Stimulated activated naive CD8-positive, alpha-beta T cell treated with anti-CD3 and anti-CD28 coated beads, Interleukin-15, Interleukin-2, amounts not matched to agents 100 ng/mL and 50 ng/mL, for 24 hours (primary cell): ENCODE measurements around the gene TEKT5.

Source experiments
- H3K27ac Mint-ChIP-seq: one replicate; pipeline ENCODE4 v1.8.0; 2021; ENCODE audit warnings: mild to moderate bottlenecking, mixed read lengths
- H3K27me3 Mint-ChIP-seq: one replicate; pipeline ENCODE4 v1.8.0; 2021; ENCODE audit warnings: mixed read lengths
- H3K36me3 Mint-ChIP-seq: one replicate; pipeline ENCODE4 v1.8.0; 2021; ENCODE audit warnings: low read depth, mixed read lengths
- H3K4me1 Mint-ChIP-seq: one replicate; pipeline ENCODE4 v1.8.0; 2021; ENCODE audit warnings: low read depth, mixed read lengths
- H3K4me3 Mint-ChIP-seq: one replicate; pipeline ENCODE4 v1.8.0; 2021; ENCODE audit warnings: mild to moderate bottlenecking, mixed read lengths
- H3K9me3 Mint-ChIP-seq: one replicate; pipeline ENCODE4 v1.8.0; 2021; ENCODE audit warnings: mixed read lengths

TEKT5 gene

GRCh38 chr16:10601444-10602408 lies 93.0 kb downstream of the TEKT5 start:
- Mint-ChIP-seq H3K27me3 (peaks cover 12% of the 10 kb centered on the region), H3K27ac (peak overlapping the region; percentile 26), H3K4me1 (no peaks in the 10 kb centered on the region), H3K9me3 (no peaks in the 10 kb centered on the region), H3K36me3 (no peaks in the 10 kb centered on the region), H3K4me3 (no peak overlapping the region)

- peaks cover 12% of the 10 kb centered on the region for H3K27me3 Mint-ChIP-seq
- H3K4me3 Mint-ChIP-seq = no peak overlapping the region
- H3K4me1 Mint-ChIP-seq = no peaks in the 10 kb centered on the region
- H3K27ac Mint-ChIP-seq = no peak overlapping the region
- no peaks in the 10 kb centered on the region for H3K36me3 Mint-ChIP-seq
- no peaks in the 10 kb centered on the region for H3K9me3 Mint-ChIP-seq
Measured at GRCh38 chr16:10600782-10601443, 93.8 kb downstream of the TEKT5 start.

- Mint-ChIP-seq H3K27me3 (peaks cover 10% of the 10 kb centered on the region), H3K9me3 (no peaks in the 10 kb centered on the region), H3K27ac (no peak overlapping the region), H3K4me3 (no peak overlapping the region), H3K36me3 (no peaks in the 10 kb centered on the region), H3K4me1 (no peaks in the 10 kb centered on the region)
Measured at GRCh38 chr16:10599626-10600025, 95.1 kb downstream of the TEKT5 start.

- Mint-ChIP-seq H3K27me3 (peaks cover 10% of the 10 kb centered on the region), H3K4me3 (no peak overlapping the region), H3K36me3 (no peaks in the 10 kb centered on the region), H3K27ac (no peak overlapping the region), H3K4me1 (peaks cover 2% of the 10 kb centered on the region), H3K9me3 (no peaks in the 10 kb centered on the region)
Measured at GRCh38 chr16:10598157-10598556, 96.6 kb downstream of the TEKT5 start.

GRCh38 chr16:10597187-10597601 lies 97.5 kb downstream of the TEKT5 start:
- Mint-ChIP-seq H3K4me3 (no peak overlapping the region), H3K27me3 (peaks cover 6% of the 10 kb centered on the region), H3K36me3 (no peaks in the 10 kb centered on the region), H3K9me3 (no peaks in the 10 kb centered on the region), H3K4me1 (peaks cover 2% of the 10 kb centered on the region), H3K27ac (peak overlapping the region; percentile 8)

GRCh38 chr16:10594312-10594950 lies 100.3 kb downstream of the TEKT5 start:
- Mint-ChIP-seq H3K36me3 (no peaks in the 10 kb centered on the region), H3K9me3 (no peaks in the 10 kb centered on the region), H3K4me1 (peaks cover 2% of the 10 kb centered on the region), H3K27me3 (peaks cover 6% of the 10 kb centered on the region), H3K27ac (no peak overlapping the region), H3K4me3 (no peak overlapping the region)

GRCh38 chr16:10592611-10593010 lies 102.1 kb downstream of the TEKT5 start:
- Mint-ChIP-seq H3K27ac (no peak overlapping the region), H3K36me3 (no peaks in the 10 kb centered on the region), H3K27me3 (peaks cover 13% of the 10 kb centered on the region), H3K4me3 (no peak overlapping the region), H3K4me1 (peaks cover 2% of the 10 kb centered on the region), H3K9me3 (no peaks in the 10 kb centered on the region)

GRCh38 chr16:10590342-10590741 lies 104.4 kb downstream of the TEKT5 start:
- Mint-ChIP-seq H3K27me3 (peaks cover 11% of the 10 kb centered on the region), H3K36me3 (no peaks in the 10 kb centered on the region), H3K4me3 (no peak overlapping the region), H3K27ac (no peak overlapping the region), H3K4me1 (peaks cover 2% of the 10 kb centered on the region), H3K9me3 (no peaks in the 10 kb centered on the region)

GRCh38 chr16:10589109-10589508 lies 105.6 kb downstream of the TEKT5 start:
- Mint-ChIP-seq H3K4me1 (no peaks in the 10 kb centered on the region), H3K27me3 (peaks cover 11% of the 10 kb centered on the region), H3K9me3 (no peaks in the 10 kb centered on the region), H3K27ac (no peak overlapping the region), H3K4me3 (no peak overlapping the region), H3K36me3 (no peaks in the 10 kb centered on the region)

- Mint-ChIP-seq H3K27me3 (peaks cover 23% of the 10 kb centered on the region), H3K4me1 (no peaks in the 10 kb centered on the region), H3K36me3 (no peaks in the 10 kb centered on the region), H3K9me3 (no peaks in the 10 kb centered on the region), H3K4me3 (no peak overlapping the region), H3K27ac (no peak overlapping the region)
Measured at GRCh38 chr16:10587622-10588021, 107.1 kb downstream of the TEKT5 start.

GRCh38 chr16:10584981-10585438 lies 109.7 kb downstream of the TEKT5 start:
- H3K36me3 Mint-ChIP-seq = no peaks in the 10 kb centered on the region
- H3K4me1 Mint-ChIP-seq = no peaks in the 10 kb centered on the region
- H3K9me3 Mint-ChIP-seq = no peaks in the 10 kb centered on the region
- peaks cover 43% of the 10 kb centered on the region for H3K27me3 Mint-ChIP-seq
- no peak overlapping the region for H3K27ac Mint-ChIP-seq
- H3K4me3 Mint-ChIP-seq = no peak overlapping the region

- H3K4me1 Mint-ChIP-seq = no peaks in the 10 kb centered on the region
- peaks cover 55% of the 10 kb centered on the region for H3K27me3 Mint-ChIP-seq
- no peak overlapping the region for H3K27ac Mint-ChIP-seq
- no peak overlapping the region for H3K4me3 Mint-ChIP-seq
- H3K36me3 Mint-ChIP-seq = no peaks in the 10 kb centered on the region
- H3K9me3 Mint-ChIP-seq = no peaks in the 10 kb centered on the region
Measured at GRCh38 chr16:10583269-10583668, 111.5 kb downstream of the TEKT5 start.

- H3K4me3 Mint-ChIP-seq = no peak overlapping the region
- H3K9me3 Mint-ChIP-seq = no peaks in the 10 kb centered on the region
- peaks cover 59% of the 10 kb centered on the region for H3K27me3 Mint-ChIP-seq
- H3K36me3 Mint-ChIP-seq = no peaks in the 10 kb centered on the region
- H3K4me1 Mint-ChIP-seq = no peaks in the 10 kb centered on the region
- H3K27ac Mint-ChIP-seq = no peak overlapping the region
Measured at GRCh38 chr16:10581507-10581906, 113.2 kb downstream of the TEKT5 start.

- H3K27ac Mint-ChIP-seq = no peak overlapping the region
- no peaks in the 10 kb centered on the region for H3K36me3 Mint-ChIP-seq
- H3K4me1 Mint-ChIP-seq = no peaks in the 10 kb centered on the region
- H3K9me3 Mint-ChIP-seq = no peaks in the 10 kb centered on the region
- peak overlapping the region; percentile 66 for H3K4me3 Mint-ChIP-seq
- peaks cover 55% of the 10 kb centered on the region for H3K27me3 Mint-ChIP-seq
Measured at GRCh38 chr16:10580883-10581247, 113.9 kb downstream of the TEKT5 start.
